Activated naive CD8-positive, alpha-beta T cell treated with anti-CD3 and anti-CD28 coated beads, Interleukin-2, amount 50 U/mL, for 24 hours (primary cell): ENCODE results near the gene RIIAD1.
"Not testable (repeated sequence)": the region's sequence is repeated elsewhere in the genome, so short reads cannot be mapped to it uniquely, and the experiment has no call there.

ENCODE experiments used
- ATAC-seq: fragments of 150-1000 bp; cut with Tn5 transposase; one replicate; pipeline ENCODE4 v1.10.0; 2021
- DNase-seq: peaks from one replicate; pipeline ENCODE4 v3.0.0; 2021
- H3K27ac Mint-ChIP-seq: one replicate; pipeline ENCODE4 v1.8.0; 2021; ENCODE audit warnings: mild to moderate bottlenecking, mixed read lengths
- H3K27me3 Mint-ChIP-seq: one replicate; pipeline ENCODE4 v1.8.0; 2021; ENCODE audit warnings: mixed read lengths
- H3K36me3 Mint-ChIP-seq: one replicate; pipeline ENCODE4 v1.8.0; 2021; ENCODE audit warnings: low read depth, mixed read lengths
- H3K4me1 Mint-ChIP-seq: one replicate; pipeline ENCODE4 v1.8.0; 2021; ENCODE audit warnings: mixed read lengths
- H3K4me3 Mint-ChIP-seq: one replicate; pipeline ENCODE4 v1.8.0; 2021; ENCODE audit warnings: mild to moderate bottlenecking, moderate library complexity, mixed read lengths
- H3K9me3 Mint-ChIP-seq: one replicate; pipeline ENCODE4 v1.8.0; 2021; ENCODE audit warnings: mixed read lengths

RIIAD1 gene

GRCh38 chr1:151720974-151721787, at the start of gene RIIAD1:
TSS of gene RIIAD1 (plus strand) at chr1:151721522. CDS start at chr1:151721537, 15 bp downstream.
- Mint-ChIP-seq H3K36me3 (no peaks in the 10 kb centered on the region), H3K4me1 (peaks cover 24% of the 10 kb centered on the region), H3K27me3 (peaks cover 70% of the 10 kb centered on the region), H3K4me3 (peak within 1 kb of the TSS; percentile 72), H3K9me3 (no peaks in the 10 kb centered on the region), H3K27ac (peak within 1 kb of the TSS; percentile 8)
- ATAC-seq (peak; percentile 64), DNase-seq (peak; percentile 44)

GRCh38 chr1:151673407-151673806, 47.9 kb upstream of the RIIAD1 start:
- no peak overlapping the region for H3K4me3 Mint-ChIP-seq
- H3K36me3 Mint-ChIP-seq: peaks cover 36% of the 10 kb centered on the region
- no peaks in the 10 kb centered on the region for H3K27me3 Mint-ChIP-seq
- ATAC-seq (no peak), DNase-seq (no peak)
- no peak overlapping the region for H3K27ac Mint-ChIP-seq
- H3K9me3 Mint-ChIP-seq: no peaks in the 10 kb centered on the region
- H3K4me1 Mint-ChIP-seq: no peaks in the 10 kb centered on the region

GRCh38 chr1:151680391-151680790, 40.9 kb upstream of the RIIAD1 start:
- Mint-ChIP-seq H3K36me3 (peaks cover 14% of the 10 kb centered on the region), H3K27me3 (no peaks in the 10 kb centered on the region), H3K9me3 (no peaks in the 10 kb centered on the region), H3K4me3 (no peak overlapping the region), H3K4me1 (no peaks in the 10 kb centered on the region), H3K27ac (no peak overlapping the region)
- DNase-seq (no peak), ATAC-seq (no peak)

GRCh38 chr1:151680826-151681225, 40.5 kb upstream of the RIIAD1 start:
- no peak overlapping the region for H3K27ac Mint-ChIP-seq
- H3K4me1 Mint-ChIP-seq: no peaks in the 10 kb centered on the region
- no peak for ATAC-seq
- DNase-seq: no peak
- no peaks in the 10 kb centered on the region for H3K9me3 Mint-ChIP-seq
- H3K36me3 Mint-ChIP-seq: peaks cover 17% of the 10 kb centered on the region
- no peak overlapping the region for H3K4me3 Mint-ChIP-seq
- no peaks in the 10 kb centered on the region for H3K27me3 Mint-ChIP-seq

- H3K27ac Mint-ChIP-seq: no peak overlapping the region
- H3K9me3 Mint-ChIP-seq: no peaks in the 10 kb centered on the region
- H3K36me3 Mint-ChIP-seq: peaks cover 19% of the 10 kb centered on the region
- ATAC-seq: no peak
- H3K27me3 Mint-ChIP-seq: no peaks in the 10 kb centered on the region
- H3K4me3 Mint-ChIP-seq: no peak overlapping the region
- DNase-seq: no peak
- H3K4me1 Mint-ChIP-seq: no peaks in the 10 kb centered on the region
These were observed 39.4 kb upstream of the RIIAD1 start for GRCh38 chr1:151681923-151682322.

- not testable (repeated sequence) for H3K4me1 Mint-ChIP-seq, ATAC-seq, H3K4me3 Mint-ChIP-seq, H3K9me3 Mint-ChIP-seq, H3K27ac Mint-ChIP-seq, DNase-seq, H3K27me3 Mint-ChIP-seq
- peaks cover 20% of the 10 kb centered on the region for H3K36me3 Mint-ChIP-seq
These were observed 38.4 kb upstream of the RIIAD1 start for GRCh38 chr1:151682901-151683300.

- ATAC-seq: no peak
- H3K27ac Mint-ChIP-seq: no peak overlapping the region
These were observed 37.2 kb upstream of the RIIAD1 start for GRCh38 chr1:151684128-151684527.

GRCh38 chr1:151686561-151686960, 34.8 kb upstream of the RIIAD1 start:
- Mint-ChIP-seq H3K36me3 (peaks cover 8% of the 10 kb centered on the region), H3K27me3 (no peaks in the 10 kb centered on the region), H3K4me1 (peaks cover under 1% of the 10 kb centered on the region), H3K27ac (no peak overlapping the region), H3K9me3 (no peaks in the 10 kb centered on the region), H3K4me3 (no peak overlapping the region)
- DNase-seq (no peak), ATAC-seq (no peak)

More at GRCh38 chr1:151684128-151684527, 37.2 kb upstream of the RIIAD1 start:
- DNase-seq: no peak
- Mint-ChIP-seq H3K9me3 (no peaks in the 10 kb centered on the region), H3K4me1 (no peaks in the 10 kb centered on the region), H3K36me3 (peaks cover 15% of the 10 kb centered on the region), H3K27me3 (no peaks in the 10 kb centered on the region), H3K4me3 (no peak overlapping the region)

GRCh38 chr1:151689494-151689893, 31.8 kb upstream of the RIIAD1 start:
- no peak for ATAC-seq
- Mint-ChIP-seq H3K4me3 (no peak overlapping the region), H3K27ac (no peak overlapping the region), H3K4me1 (peaks cover 1% of the 10 kb centered on the region), H3K9me3 (no peaks in the 10 kb centered on the region), H3K27me3 (no peaks in the 10 kb centered on the region), H3K36me3 (peaks cover 17% of the 10 kb centered on the region)
- DNase-seq: no peak

GRCh38 chr1:151692226-151692625, 29.1 kb upstream of the RIIAD1 start:
- Mint-ChIP-seq H3K4me1 (peaks cover 1% of the 10 kb centered on the region), H3K9me3 (no peaks in the 10 kb centered on the region), H3K27me3 (no peaks in the 10 kb centered on the region), H3K4me3 (no peak overlapping the region), H3K27ac (no peak overlapping the region), H3K36me3 (peaks cover 15% of the 10 kb centered on the region)
- DNase-seq: no peak
- ATAC-seq: no peak

- Mint-ChIP-seq H3K36me3 (peaks cover 15% of the 10 kb centered on the region), H3K27me3 (no peaks in the 10 kb centered on the region), H3K27ac (no peak overlapping the region), H3K9me3 (no peaks in the 10 kb centered on the region), H3K4me3 (no peak overlapping the region), H3K4me1 (peaks cover 1% of the 10 kb centered on the region)
- ATAC-seq (no peak), DNase-seq (no peak)
These were observed 28.2 kb upstream of the RIIAD1 start for GRCh38 chr1:151693057-151693651.

GRCh38 chr1:151701515-151701914, 19.8 kb upstream of the RIIAD1 start:
- H3K4me3 Mint-ChIP-seq: no peak overlapping the region
- no peaks in the 10 kb centered on the region for H3K9me3 Mint-ChIP-seq
- H3K36me3 Mint-ChIP-seq: no peaks in the 10 kb centered on the region
- H3K27me3 Mint-ChIP-seq: no peaks in the 10 kb centered on the region
- ATAC-seq (no peak), DNase-seq (no peak)
- H3K27ac Mint-ChIP-seq: no peak overlapping the region
- H3K4me1 Mint-ChIP-seq: peaks cover 3% of the 10 kb centered on the region

- H3K36me3 Mint-ChIP-seq: no peaks in the 10 kb centered on the region
- no peak for ATAC-seq
These were observed 18.4 kb upstream of the RIIAD1 start for GRCh38 chr1:151702936-151703335.

GRCh38 chr1:151703813-151704212, 17.5 kb upstream of the RIIAD1 start:
- Mint-ChIP-seq H3K9me3 (no peaks in the 10 kb centered on the region), H3K27me3 (no peaks in the 10 kb centered on the region), H3K36me3 (no peaks in the 10 kb centered on the region), H3K4me1 (peaks cover 3% of the 10 kb centered on the region), H3K27ac (no peak overlapping the region), H3K4me3 (no peak overlapping the region)
- no peak for DNase-seq
- ATAC-seq: no peak

More at GRCh38 chr1:151702936-151703335, 18.4 kb upstream of the RIIAD1 start:
- peaks cover 3% of the 10 kb centered on the region for H3K4me1 Mint-ChIP-seq
- no peak for DNase-seq
- no peak overlapping the region for H3K4me3 Mint-ChIP-seq
- no peaks in the 10 kb centered on the region for H3K9me3 Mint-ChIP-seq
- no peak overlapping the region for H3K27ac Mint-ChIP-seq
- no peaks in the 10 kb centered on the region for H3K27me3 Mint-ChIP-seq

- no peaks in the 10 kb centered on the region for H3K36me3 Mint-ChIP-seq
These were observed 17.1 kb upstream of the RIIAD1 start for GRCh38 chr1:151704246-151704645.

More at GRCh38 chr1:151704246-151704645, 17.1 kb upstream of the RIIAD1 start:
- no peaks in the 10 kb centered on the region for H3K27me3 Mint-ChIP-seq
- ATAC-seq (no peak), DNase-seq (no peak)
- H3K4me1 Mint-ChIP-seq: peaks cover 3% of the 10 kb centered on the region
- no peak overlapping the region for H3K4me3 Mint-ChIP-seq
- H3K9me3 Mint-ChIP-seq: no peaks in the 10 kb centered on the region
- no peak overlapping the region for H3K27ac Mint-ChIP-seq
